ENCODE measurements around the gene WDR70. TPM values are rescaled to one million over a fixed set of nuclear protein-coding genes. Genes with fewer than 3 reads are reported as not detected.
"Not testable (repeated sequence)": the region's sequence is repeated elsewhere in the genome, so short reads cannot be mapped to it uniquely, and the experiment has no call there.

WDR70 gene
- total RNA-seq, 1 experiment from 2014 or later: 39.4 TPM

DNA sequence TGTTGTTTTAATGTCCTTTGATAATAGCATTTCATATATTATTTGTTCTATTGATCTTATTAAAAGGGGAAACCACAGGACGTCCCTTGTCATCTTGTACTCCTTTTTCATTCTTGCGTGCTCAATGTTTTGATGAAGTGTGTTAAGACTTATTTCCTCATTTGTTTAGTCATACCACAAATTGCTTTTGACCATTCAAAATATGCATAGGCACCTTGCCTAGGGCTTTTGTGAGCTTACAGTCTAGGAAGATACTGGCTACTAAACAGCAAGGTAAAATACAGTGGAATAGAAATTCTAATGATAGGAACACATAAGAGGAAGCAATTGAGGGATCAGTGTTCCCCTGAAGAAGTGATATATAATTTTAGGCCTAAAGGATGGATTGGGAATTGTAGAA, 190.3 kb downstream of the WDR70 start:
- DNase-seq (ENCODE audit: low read depth): no peak

DNA sequence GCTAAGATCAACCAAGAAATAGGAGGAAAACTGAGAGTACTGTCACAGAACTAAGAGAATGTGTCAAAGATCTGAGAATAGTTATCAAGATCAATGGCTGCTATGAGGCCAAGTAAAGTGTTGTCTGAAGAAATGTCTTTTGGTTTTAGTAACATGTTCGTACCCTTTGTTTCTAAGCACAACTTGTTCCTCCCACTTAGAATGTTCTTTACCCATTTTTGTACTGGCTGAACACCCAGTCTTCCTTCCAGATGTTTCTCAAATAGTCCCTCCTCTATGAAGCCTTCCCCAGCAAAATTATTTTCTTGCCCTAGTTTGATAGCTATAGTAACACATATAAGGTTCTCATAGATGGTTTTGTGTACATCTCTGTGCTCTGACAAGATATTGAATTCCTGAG, 191.5 kb downstream of the WDR70 start:
- DNase-seq (ENCODE audit: low read depth): no peak

DNA sequence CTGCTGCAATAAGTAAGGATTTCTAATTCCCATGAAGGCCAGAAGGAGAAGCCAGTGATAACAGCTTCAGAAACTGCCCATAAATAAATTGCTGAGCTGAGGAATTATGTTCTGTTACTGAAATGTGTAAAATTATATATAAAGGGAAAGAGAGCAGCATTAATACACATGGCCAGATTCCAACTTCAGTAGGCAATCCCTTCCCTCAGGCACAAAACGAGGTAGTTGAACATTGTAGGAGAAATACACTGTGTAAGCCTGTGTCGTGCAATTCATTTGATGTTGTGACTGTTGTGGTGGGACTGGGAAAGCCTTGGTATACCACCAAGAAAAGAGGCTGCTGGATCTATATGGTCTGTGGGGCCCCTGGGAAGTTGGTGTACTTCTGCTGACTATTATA, 192.9 kb downstream of the WDR70 start:
- DNase-seq (ENCODE audit: low read depth): no peak

DNA sequence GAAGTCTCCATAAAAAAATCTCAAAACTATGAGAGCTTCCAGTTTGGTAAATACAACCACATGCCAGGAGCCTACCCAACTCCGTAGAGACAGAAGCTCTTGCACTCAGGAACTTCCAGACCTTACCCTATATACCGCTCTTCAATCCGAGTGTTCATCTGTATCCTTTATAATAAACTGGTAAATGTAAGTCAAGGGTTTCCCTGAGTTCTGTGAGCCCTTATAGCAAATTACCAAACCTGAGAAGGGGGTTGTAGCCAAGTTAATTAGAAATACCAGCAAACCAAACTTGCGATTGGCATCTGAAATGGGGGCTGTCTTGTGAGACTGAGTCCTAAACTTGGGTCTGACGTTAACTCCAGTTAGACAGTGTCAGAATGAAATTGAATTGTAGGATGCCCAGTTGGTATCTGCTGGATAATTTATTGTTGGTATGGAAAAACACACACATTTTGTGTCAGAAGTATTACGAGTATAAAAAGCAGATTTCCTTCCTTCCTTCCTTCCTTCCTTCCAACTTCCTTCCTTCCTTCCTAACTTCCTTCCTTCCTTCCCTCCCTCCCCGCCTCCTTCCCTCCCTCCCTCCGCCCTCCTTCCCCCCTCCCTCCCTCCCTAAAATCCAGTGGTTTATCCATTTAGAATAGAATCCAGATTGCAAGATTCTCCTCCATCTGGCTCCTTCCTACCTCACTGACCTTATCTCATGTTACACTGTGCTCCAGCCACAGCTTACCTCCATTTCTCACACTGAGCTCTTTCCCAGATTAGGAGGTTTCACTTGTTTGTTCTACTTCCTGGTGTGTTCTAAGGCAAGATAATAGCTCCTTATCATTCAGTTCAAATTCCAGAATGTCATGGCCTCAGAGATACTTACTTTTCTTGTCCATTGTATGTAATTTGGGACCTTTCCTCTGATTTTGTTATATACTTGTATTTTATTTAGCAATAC, 196.7 kb downstream of the WDR70 start:
- no peak for DNase-seq (ENCODE audit: low read depth)

DNA sequence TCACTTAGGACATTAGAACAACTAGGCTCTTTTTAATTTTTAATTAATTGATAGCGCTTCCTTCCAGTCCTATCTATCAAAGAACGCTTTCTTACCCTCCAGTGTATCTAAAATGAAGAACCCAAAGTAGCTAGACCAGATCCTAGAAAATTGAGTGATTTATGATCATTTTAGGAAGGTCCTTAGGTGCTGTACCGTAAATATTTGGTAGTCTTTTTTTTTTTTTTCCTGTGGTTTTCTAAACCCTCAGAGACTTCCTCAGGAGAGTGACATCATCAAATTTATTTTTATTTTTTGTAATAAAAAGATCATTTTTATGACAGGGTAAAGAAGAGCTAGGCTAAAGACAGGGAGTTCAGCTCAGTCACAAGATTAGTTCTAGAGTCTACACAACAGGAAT, 197.4 kb downstream of the WDR70 start:
- no peak for DNase-seq (ENCODE audit: low read depth)

DNA sequence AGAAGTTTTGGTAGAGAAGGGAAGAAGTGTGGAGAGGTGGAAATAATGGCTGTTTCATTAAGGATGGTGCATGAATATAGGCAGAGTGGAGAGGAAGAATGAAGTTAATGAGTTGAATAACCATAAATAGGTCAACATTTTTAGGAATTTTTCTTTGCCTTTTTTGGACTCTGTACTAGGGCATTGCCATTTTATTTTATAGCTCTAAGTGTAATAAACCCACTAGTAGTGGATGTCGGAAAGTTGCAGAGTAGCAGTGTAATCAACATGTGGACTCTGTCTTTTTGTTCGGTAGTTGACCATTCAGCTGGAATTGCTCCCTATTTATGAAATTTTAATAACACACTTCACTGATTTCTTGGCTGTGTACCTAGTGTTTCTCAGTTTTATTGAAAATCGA, 199.1 kb downstream of the WDR70 start:
- DNase-seq (ENCODE audit: low read depth): no peak

DNA sequence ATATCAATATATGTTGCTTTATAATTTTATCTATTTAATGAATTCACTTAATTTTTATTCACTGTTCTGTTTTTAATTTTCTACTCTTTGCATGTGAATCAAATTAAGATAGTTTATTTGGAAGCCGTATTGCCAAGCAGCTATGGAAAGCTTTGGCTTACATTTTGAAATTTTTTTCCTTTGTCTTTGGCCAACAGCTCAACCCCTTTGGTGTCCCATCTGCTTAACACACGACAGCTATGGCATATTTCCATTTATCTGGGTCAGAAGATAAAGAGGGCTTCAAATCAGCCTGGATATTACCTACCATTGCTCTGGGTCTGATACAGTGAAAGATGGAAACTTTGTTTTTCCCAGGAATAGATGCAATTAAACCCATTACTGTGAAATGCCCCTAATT, 201.0 kb downstream of the WDR70 start:
- no peak for DNase-seq (ENCODE audit: low read depth)

DNA sequence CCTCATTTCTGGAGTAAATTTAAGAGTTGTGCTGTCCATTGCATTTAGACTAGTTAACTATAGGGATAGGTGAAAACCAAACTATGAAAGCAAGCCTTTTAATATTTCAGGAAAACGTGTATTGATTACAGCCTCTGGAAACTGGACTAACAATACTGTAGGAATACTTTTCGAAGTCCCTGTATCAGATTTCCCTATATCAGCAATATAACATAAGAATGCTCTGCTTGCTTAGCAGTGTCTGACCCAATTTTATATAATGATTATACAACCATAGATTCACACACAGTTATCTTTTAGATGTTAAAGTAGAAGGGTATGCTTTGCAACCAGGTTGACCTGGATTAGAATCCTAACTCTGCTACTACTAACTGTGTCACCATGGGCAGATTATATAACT, 203.1 kb downstream of the WDR70 start:
- no peak for DNase-seq (ENCODE audit: low read depth)

DNA sequence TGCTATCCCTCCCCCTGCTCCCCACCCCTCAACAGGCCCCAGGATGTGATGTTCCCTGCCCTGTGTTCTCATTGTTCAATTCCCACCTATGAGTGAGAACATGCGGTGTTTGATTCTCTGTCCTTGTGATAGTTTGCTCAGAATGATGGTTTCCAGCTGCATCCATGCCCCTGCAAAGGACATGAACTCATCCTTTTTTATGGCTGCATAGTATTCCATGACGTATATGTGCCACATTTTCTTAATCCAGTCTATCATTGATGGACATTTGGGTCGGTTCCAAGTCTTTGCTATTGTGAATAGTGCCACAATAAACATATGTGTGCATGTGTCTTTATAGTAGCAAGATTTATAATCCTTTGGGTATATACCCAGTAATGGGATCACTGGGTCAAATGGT, 214.2 kb downstream of the WDR70 start:
- DNase-seq (ENCODE audit: low read depth): not testable (repeated sequence)

DNA sequence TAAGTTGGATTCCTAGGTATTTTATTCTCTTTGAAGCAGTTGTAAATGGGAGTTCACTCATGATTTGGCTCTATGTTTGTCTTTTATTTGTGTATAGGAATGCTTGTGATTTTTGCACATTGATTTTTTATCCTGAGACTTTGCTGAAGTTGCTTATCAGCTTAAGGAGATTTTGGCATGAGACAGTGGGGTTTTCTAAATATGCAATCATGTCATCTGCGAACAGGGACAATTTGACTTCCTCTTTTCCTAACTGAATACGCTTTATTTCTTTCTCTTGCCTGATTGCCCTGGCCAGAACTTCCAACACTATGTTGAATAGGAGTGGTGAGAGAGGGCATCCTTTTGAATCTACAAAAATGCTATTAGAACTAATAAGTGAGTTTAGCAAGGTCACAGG, 215.7 kb downstream of the WDR70 start:
- not testable (repeated sequence) for DNase-seq (ENCODE audit: low read depth)

DNA sequence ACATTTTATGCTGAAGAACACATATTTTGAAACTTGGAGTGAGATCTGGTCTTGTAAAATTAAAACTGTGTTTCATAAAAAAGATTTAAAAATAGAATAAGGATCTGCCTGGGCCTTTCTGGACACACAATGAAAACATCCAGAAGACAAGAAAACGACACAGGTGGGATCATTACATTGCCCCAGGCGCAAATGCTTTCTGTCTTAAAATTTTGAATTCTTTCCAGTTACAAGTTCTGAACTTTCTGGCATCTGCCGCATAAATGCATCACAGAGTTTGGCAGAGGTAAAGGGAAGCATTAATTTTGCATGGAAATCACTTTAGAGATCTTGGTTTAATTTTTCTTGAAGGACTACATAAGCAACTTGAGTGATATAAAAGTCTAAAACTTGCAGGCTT, 219.6 kb downstream of the WDR70 start:
- DNase-seq (ENCODE audit: low read depth): no peak

DNA sequence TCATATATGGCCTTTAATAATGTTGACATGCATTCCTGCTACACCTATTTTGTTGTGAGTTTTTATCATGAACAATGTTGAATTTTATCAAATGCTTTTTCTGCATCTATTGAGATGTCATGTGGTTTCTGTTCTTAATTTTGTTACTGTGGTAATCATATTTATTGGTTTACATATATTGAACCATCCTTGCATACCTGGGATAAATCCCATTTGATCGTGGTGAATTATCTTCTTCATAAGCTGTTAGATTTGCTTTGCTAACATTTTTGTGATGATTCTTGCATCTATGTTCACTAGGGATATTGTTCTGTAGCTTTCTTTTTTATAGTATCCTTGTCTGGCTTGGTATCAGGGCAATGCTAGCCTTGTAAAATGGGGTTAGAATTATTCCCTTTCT, 222.0 kb downstream of the WDR70 start:
- DNase-seq (ENCODE audit: low read depth): no peak

DNA sequence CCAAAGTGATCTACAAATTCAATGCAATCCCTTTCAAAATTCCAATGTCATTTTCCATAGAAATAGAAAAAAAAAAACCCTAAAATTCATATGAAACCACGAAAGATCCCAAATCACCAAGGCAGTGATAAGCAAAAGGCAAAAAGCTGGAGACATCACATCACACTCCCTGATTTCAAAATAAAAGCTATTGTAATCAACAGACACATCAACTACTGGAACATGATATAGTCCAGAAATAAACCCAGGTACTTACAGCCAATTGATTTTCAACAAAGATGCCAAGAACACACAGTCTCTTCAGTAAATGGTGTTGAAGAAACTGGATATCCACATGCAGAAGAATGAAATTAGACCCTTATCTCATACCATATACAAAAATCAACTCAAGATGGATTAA, 224.0 kb downstream of the WDR70 start:
- no peak for DNase-seq (ENCODE audit: low read depth)

DNA sequence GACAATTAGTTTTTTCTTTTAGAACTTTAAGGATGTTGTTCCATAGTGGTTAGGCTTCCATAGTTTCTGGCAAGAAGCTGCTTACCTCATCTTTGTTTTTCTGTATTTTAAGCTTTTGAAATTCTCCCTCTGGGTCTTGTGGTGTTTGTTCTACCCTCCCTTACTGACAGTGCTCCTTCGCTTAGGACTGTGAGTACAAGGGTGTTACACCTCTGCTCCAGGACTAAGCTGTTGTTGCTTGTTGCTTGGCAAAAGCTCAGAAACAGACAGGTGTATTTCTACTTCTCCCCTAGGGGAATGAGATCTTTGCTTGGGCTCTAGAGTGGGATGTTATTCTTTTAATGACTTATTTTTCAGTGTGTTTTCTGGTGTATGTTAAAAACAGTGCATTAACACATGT, 225.2 kb downstream of the WDR70 start:
- DNase-seq (ENCODE audit: low read depth): no peak

DNA sequence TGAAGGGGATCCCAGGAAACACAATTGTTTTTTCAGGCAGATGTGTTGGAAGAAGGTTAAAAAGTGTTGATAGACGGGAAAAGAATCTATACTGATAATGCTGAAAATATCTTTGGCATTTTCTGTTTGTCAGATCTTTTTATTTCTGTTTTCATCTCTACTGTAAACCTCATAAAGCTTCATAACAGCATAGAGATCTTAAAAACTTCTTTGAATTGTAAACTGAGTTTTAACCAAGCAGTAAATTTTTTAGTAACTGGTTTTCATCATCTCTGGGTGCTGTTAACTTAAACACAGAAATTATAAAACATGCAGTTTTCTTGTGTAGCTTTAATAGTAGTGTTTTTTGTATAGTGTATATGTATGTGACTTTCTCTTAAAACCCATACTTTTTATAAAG, 227.0 kb downstream of the WDR70 start:
- DNase-seq (ENCODE audit: low read depth): no peak

DNA sequence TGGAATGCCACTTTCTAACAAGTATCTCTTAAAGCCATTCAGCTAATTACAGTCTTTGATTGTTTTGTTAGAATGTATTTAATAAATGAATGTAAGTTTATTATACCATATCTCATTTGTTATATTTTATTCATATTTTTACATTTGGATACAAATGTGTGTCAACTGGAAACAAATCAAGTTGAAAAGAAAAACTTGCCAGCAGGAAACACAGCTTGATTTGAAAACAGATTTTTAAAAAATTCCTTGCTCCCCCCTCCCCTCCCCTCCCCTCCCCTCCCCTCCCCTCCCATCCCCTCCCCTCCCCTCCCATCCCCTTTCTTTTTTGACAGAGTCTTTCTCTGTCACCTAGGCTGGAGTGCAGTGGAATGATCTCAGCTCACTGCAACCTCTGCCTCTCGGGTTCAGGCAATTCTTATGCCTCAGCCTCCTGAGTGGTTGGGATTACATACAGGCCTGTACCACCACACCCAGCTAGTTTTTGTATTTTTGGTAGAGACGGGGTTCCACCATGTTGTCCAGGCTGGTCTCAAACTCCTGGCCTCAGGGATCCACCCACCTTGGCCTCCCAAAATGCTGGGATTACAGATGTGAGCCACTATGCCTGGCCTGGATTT, 227.6 kb downstream of the WDR70 start:
- no peak for DNase-seq (ENCODE audit: low read depth)

DNA sequence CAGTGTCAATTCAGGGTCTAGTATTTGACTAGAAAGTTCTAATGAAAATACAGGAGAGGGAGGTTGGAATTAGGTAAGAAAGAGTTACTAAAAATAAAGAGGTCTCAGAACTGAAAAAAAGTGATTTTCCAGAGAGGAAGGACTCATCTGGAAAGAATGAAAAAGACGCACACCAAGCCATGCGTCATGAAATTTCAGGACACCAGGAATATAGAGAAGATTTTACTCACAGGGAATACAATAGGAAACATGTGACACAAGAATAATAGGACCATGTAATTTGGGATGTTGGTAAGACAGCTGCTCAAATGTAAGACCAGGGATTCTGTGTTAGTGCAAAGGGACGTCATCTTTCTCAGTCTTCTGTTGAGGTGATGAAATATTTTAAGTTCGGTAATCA, 236.1 kb downstream of the WDR70 start:
- peak; percentile 66 for DNase-seq (ENCODE audit: low read depth)

DNA sequence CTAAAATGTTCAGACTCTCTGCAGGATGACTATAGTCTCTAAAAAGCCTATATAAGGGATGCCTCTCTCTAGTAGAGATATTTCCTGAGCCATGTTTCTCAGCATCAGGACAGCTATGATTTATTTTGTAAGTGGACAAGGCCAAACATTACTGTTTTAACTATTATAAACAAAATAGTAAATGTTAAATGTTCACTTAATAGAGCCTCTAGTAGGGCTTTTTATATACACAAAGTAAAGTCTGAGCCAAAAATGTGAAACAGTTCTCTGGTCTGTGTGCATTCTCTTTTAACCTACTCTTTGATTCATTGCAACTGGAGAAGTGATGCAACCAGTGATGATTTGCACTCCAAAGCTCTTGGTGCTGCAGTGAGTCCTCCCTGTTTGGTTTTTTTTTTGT, 240.2 kb downstream of the WDR70 start:
- DNase-seq (ENCODE audit: low read depth): no peak

DNA sequence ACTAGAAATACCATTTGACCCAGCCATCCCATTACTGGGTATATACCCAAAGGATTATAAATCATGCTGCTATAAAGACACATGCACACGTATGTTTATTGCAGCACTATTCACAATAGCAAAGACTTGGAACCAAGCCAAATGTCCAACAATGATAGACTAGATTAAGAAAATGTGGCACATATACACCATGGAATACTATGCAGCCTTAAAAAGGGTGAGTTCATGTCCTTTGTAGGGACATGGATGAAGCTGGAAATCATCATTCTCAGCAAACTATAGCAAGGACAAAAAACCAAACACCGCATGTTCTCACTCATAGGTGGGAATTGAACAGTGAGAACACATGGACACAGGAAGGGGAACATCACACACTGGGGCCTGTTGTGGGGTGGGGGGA, 243.2 kb downstream of the WDR70 start:
- DNase-seq (ENCODE audit: low read depth): not testable (repeated sequence)

DNA sequence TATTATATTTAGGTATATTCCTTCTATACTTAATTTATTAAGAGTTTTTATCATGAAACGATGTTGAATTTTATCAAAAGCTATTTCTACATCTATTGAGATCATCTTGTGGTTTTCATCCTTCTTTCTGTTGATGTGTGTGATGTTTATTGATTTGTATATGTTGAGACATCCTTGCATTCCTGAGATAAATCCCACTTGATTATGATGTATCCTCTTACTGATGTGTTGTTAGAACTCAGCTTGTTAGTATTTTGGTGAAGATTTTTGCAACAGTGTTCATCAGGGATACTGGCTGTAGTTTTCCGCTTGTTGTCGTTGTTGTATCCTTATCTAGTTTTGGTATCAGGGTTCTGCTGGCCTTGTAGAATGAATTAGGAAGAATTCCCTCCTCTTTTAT, 247.1 kb downstream of the WDR70 start:
- DNase-seq (ENCODE audit: low read depth): no peak

DNA sequence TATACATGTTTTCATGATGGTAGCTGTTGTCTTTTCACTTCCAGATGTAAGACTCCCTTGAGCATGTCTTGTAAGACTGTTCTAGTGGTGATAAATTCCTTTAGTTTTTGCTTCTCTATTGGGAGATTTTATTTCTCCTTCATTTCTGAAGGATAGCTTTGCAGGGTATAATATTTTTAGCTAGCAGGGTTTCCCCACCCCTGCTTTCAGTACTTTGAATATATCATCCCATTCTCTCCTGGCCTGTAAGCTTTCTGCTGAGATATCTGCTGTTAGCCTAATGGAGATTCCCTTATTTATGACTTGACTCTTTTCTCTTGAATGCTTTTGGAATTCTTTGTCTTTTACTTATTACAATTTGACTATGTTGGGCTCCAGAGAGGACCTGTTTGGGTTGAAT, 249.8 kb downstream of the WDR70 start:
- no peak for DNase-seq (ENCODE audit: low read depth)

DNA sequence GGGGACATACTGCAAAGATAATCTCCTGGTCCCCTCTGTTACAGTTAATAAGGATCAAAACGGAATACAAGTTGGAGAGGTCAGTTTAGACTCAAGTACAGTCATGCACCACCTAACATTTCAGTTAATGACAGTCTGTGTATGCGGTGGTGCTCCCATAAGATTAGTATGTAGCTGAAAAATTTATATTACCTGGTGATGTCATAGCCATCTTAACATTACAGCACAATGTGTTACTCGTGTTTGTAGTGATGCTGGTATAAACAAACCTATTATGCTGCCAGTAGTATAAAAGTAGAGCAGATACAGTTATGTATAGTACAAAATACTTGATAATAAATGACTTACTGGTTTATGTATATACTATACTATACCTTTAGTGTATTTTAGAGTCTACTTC, 252.8 kb downstream of the WDR70 start:
- no peak for DNase-seq (ENCODE audit: low read depth)

DNA sequence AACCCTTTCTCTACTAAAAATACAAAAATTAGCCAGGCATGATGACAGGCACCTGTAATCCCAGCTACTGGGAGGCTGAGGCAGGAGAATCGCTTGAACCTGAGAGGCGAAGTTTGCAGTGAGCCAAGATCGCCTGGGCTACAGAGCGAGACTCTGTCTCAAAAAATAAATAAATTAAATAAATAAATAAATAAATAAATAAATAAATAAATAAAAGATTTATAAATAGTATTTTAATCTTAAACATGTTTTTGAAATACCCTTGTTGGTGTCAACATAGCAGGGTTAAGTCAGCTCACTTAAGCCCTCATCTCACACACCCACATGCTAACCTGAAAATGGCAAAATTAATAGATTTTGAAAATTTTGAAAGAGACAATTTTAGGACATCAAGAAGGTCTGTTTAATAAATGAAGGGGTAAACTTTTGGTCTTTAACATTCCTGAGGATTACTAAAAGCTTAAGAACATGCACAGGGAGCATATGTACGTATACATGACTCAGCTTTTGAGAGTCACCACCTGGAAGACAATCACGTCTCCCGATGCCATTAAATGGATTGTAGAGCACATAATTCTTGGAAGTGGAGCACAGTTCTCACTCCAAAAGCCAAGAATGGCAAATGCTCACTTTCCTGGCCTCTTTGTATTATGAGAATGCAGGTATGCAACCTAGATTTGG, 258.2 kb downstream of the WDR70 start:
- DNase-seq (ENCODE audit: low read depth): no peak
